WTC11 (cell line): ENCODE measurements around the gene KCNK17. TPM values are rescaled to one million over a fixed set of nuclear protein-coding genes. Genes with fewer than 3 reads are reported as not detected.

Experiments used
- ATAC-seq: fragments of 200-7000 bp; cut with Tn5 transposase; 2 replicates; pipeline ENCODE4 v1.10.0; 2021; ENCODE audit warnings: mild to moderate bottlenecking, moderate library complexity
- CTCF ChIA-PET: fragments of 300-600 bp; sonication (Branson Sonifier 250); formaldehyde crosslinking; loops from one replicate; lab custom pipeline; 2021; ENCODE audit warnings: antibody characterized with exemption; lab: Charles Lee
- POLR2A ChIA-PET: fragments of 350-600 bp; sonication (Branson Sonifier 250); formaldehyde crosslinking; loops from one replicate; lab custom pipeline; 2021; ENCODE audit warnings: antibody characterized with exemption; lab: Charles Lee
- DNase-seq: peaks from one replicate; pipeline ENCODE4 v3.0.0; 2021; ENCODE audit warnings: low spot score
- H3K27ac Mint-ChIP-seq: 2 replicates; pipeline ENCODE4 v1.8.0; 2021; ENCODE audit warnings: mixed read lengths
- H3K27me3 Mint-ChIP-seq: 2 replicates; pipeline ENCODE4 v1.8.0; 2021; ENCODE audit warnings: low read depth, mild to moderate bottlenecking, moderate library complexity, mixed read lengths
- H3K36me3 Mint-ChIP-seq: 2 replicates; pipeline ENCODE4 v1.8.0; 2021; ENCODE audit warnings: mixed read lengths
- H3K4me1 Mint-ChIP-seq: 2 replicates; pipeline ENCODE4 v1.8.0; 2022; ENCODE audit warnings: mixed read lengths
- H3K4me3 Mint-ChIP-seq: 2 replicates; pipeline ENCODE4 v1.8.0; 2021; ENCODE audit warnings: mild to moderate bottlenecking, moderate library complexity, mixed read lengths
- H3K9me3 Mint-ChIP-seq: 2 replicates; pipeline ENCODE4 v1.8.0; 2021; ENCODE audit warnings: mixed read lengths
- CBFB ChIP-seq: sonication (generic); formaldehyde crosslinking; IDR thresholded peaks from 2 replicates; pipeline ENCODE4 v1.8.1; 2022; ENCODE audit warnings: mild to moderate bottlenecking, low read depth, missing genetic modification reagents
- ELF4 ChIP-seq: sonication (generic); formaldehyde crosslinking; IDR thresholded peaks from 2 replicates; pipeline ENCODE4 v1.8.1; 2022; ENCODE audit warnings: low read depth, mild to moderate bottlenecking, moderate library complexity, missing genetic modification reagents
- EMX1 ChIP-seq: fragments of 250-450 bp; sonication (Bioruptor Pico); IDR thresholded peaks from 2 replicates; pipeline ENCODE4 v1.8.0; 2021; ENCODE audit warnings: mild to moderate bottlenecking
- GRHL2 ChIP-seq: fragments of 250-450 bp; sonication (Bioruptor Pico); IDR thresholded peaks from 2 replicates; pipeline ENCODE4 v1.8.0; 2022; ENCODE audit warnings: mild to moderate bottlenecking, moderate library complexity; ENCODE audit not compliant: insufficient replicate concordance, severe bottlenecking
- JAZF1 ChIP-seq: fragments of 250-450 bp; sonication (Bioruptor Pico); IDR thresholded peaks from 2 replicates; pipeline ENCODE4 v1.9.0; 2021; ENCODE audit warnings: moderate library complexity, mild to moderate bottlenecking, inconsistent platforms
- NR1H2 ChIP-seq: sonication (generic); formaldehyde crosslinking; IDR thresholded peaks from 2 replicates; pipeline ENCODE4 v1.9.0; 2021; ENCODE audit warnings: mild to moderate bottlenecking, moderate library complexity, missing genetic modification reagents
- NR2C2 ChIP-seq: sonication (generic); formaldehyde crosslinking; IDR thresholded peaks from 2 replicates; pipeline ENCODE4 v1.8.0; 2022; ENCODE audit warnings: mild to moderate bottlenecking, missing genetic modification reagents
- NR3C1 ChIP-seq: sonication (generic); formaldehyde crosslinking; conservative IDR thresholded peaks from 2 replicates; pipeline ENCODE4 v1.8.1; 2023; ENCODE audit warnings: low read depth, mild to moderate bottlenecking, missing genetic modification reagents
- SP1 ChIP-seq: sonication (generic); formaldehyde crosslinking; conservative IDR thresholded peaks from 2 replicates; pipeline ENCODE4 v1.8.1; 2022; ENCODE audit warnings: missing genetic modification reagents
- TEAD1 ChIP-seq: sonication (generic); formaldehyde crosslinking; IDR thresholded peaks from 2 replicates; pipeline ENCODE4 v1.8.0; 2022; ENCODE audit warnings: mild to moderate bottlenecking, missing genetic modification reagents
- ZNF219 ChIP-seq: sonication (generic); formaldehyde crosslinking; IDR thresholded peaks from 2 replicates; pipeline ENCODE4 v1.8.0; 2023; ENCODE audit warnings: missing genetic modification reagents, mild to moderate bottlenecking, borderline replicate concordance
- total RNA-seq: library from RNA; stranded (reverse); gene quantifications from 3 replicates; pipeline ENCODE4 v1.2.3, GENCODE V29; 2021
- TF ChIP-seq, protein P1 (sequence below): sonication (generic); formaldehyde crosslinking; IDR thresholded peaks from 2 replicates; pipeline ENCODE4 v1.8.1; 2023; ENCODE audit warnings: mild to moderate bottlenecking, missing genetic modification reagents, borderline replicate concordance
- TF ChIP-seq, protein P2 (sequence below): sonication (generic); formaldehyde crosslinking; IDR thresholded peaks from 2 replicates; pipeline ENCODE4 v1.8.1; 2022; ENCODE audit warnings: missing genetic modification reagents, borderline replicate concordance
- TF ChIP-seq, protein P3 (sequence below): sonication (generic); formaldehyde crosslinking; conservative IDR thresholded peaks from 2 replicates; pipeline ENCODE4 v1.8.1; 2023; ENCODE audit warnings: mild to moderate bottlenecking, low read depth, missing genetic modification reagents, moderate library complexity
- TF ChIP-seq, protein P4 (sequence below): fragments of 250-450 bp; sonication (Bioruptor Pico); IDR thresholded peaks from 2 replicates; pipeline ENCODE4 v1.9.0; 2021; ENCODE audit warnings: mild to moderate bottlenecking
- TF ChIP-seq, protein P5 (sequence below): fragments of 250-450 bp; sonication (Bioruptor Pico); IDR thresholded peaks from 2 replicates; pipeline ENCODE4 v1.9.0; 2021; ENCODE audit warnings: moderate library complexity, mild to moderate bottlenecking, inconsistent platforms, borderline replicate concordance
- TF ChIP-seq, protein P6 (sequence below): sonication (generic); formaldehyde crosslinking; IDR thresholded peaks from 2 replicates; pipeline ENCODE4 v1.8.1; 2023; ENCODE audit warnings: mild to moderate bottlenecking, missing genetic modification reagents, moderate library complexity
- TF ChIP-seq, protein P7 (sequence below): fragments of 250-450 bp; sonication (Bioruptor Pico); IDR thresholded peaks from 2 replicates; pipeline ENCODE4 v1.8.0; 2021; ENCODE audit warnings: mild to moderate bottlenecking

The KCNK17 gene
- total RNA-seq, 1 experiment from 2014 or later, result 2.1 TPM

DNA sequence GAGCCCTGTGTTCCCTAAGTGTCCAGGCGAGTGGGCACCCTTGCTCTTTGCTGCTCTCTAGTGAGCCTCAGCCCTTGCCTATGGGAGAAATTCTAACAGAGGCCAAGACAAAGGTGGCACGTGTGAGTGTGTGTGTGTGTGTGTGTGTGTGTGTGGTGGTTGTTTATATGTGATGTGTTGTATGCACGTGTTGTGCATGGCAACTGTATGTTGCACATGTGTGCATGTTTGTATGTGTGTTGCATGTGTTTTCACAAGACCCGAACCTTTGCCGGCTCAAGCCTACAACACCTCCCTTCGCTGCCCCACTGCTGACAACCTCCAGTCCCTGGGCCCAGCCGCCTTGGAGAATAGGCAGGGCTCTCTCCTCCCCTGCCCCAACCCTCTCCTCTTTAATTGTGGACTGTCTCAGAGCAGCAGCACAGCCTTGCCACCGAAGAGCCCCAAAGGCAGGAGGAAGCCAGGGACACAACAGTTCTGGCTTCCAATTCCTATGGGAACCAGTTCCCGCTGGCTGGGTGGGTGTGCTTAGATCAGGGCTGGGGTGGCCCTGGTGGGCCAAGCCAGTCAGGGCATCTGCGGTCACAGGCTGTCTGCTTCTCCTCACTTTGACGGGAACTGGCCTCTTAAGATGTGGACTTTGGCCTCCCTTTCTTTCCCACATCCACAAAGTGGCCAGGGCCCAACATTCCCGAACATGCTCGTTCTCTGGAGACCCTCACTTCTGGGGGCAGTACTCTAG is 5.6 kb upstream of the KCNK17 start (continued):
- TF ChIP-seq, protein P1, sequence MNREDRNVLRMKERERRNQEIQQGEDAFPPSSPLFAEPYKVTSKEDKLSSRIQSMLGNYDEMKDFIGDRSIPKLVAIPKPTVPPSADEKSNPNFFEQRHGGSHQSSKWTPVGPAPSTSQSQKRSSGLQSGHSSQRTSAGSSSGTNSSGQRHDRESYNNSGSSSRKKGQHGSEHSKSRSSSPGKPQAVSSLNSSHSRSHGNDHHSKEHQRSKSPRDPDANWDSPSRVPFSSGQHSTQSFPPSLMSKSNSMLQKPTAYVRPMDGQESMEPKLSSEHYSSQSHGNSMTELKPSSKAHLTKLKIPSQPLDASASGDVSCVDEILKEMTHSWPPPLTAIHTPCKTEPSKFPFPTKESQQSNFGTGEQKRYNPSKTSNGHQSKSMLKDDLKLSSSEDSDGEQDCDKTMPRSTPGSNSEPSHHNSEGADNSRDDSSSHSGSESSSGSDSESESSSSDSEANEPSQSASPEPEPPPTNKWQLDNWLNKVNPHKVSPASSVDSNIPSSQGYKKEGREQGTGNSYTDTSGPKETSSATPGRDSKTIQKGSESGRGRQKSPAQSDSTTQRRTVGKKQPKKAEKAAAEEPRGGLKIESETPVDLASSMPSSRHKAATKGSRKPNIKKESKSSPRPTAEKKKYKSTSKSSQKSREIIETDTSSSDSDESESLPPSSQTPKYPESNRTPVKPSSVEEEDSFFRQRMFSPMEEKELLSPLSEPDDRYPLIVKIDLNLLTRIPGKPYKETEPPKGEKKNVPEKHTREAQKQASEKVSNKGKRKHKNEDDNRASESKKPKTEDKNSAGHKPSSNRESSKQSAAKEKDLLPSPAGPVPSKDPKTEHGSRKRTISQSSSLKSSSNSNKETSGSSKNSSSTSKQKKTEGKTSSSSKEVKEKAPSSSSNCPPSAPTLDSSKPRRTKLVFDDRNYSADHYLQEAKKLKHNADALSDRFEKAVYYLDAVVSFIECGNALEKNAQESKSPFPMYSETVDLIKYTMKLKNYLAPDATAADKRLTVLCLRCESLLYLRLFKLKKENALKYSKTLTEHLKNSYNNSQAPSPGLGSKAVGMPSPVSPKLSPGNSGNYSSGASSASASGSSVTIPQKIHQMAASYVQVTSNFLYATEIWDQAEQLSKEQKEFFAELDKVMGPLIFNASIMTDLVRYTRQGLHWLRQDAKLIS, result no peak
- TF ChIP-seq, protein P2, sequence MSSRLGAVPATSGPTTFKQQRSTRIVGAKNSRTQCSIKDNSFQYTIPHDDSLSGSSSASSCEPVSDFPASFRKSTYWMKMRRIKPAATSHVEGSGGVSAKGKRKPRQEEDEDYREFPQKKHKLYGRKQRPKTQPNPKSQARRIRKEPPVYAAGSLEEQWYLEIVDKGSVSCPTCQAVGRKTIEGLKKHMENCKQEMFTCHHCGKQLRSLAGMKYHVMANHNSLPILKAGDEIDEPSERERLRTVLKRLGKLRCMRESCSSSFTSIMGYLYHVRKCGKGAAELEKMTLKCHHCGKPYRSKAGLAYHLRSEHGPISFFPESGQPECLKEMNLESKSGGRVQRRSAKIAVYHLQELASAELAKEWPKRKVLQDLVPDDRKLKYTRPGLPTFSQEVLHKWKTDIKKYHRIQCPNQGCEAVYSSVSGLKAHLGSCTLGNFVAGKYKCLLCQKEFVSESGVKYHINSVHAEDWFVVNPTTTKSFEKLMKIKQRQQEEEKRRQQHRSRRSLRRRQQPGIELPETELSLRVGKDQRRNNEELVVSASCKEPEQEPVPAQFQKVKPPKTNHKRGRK, result no peak
- TF ChIP-seq, protein P3, sequence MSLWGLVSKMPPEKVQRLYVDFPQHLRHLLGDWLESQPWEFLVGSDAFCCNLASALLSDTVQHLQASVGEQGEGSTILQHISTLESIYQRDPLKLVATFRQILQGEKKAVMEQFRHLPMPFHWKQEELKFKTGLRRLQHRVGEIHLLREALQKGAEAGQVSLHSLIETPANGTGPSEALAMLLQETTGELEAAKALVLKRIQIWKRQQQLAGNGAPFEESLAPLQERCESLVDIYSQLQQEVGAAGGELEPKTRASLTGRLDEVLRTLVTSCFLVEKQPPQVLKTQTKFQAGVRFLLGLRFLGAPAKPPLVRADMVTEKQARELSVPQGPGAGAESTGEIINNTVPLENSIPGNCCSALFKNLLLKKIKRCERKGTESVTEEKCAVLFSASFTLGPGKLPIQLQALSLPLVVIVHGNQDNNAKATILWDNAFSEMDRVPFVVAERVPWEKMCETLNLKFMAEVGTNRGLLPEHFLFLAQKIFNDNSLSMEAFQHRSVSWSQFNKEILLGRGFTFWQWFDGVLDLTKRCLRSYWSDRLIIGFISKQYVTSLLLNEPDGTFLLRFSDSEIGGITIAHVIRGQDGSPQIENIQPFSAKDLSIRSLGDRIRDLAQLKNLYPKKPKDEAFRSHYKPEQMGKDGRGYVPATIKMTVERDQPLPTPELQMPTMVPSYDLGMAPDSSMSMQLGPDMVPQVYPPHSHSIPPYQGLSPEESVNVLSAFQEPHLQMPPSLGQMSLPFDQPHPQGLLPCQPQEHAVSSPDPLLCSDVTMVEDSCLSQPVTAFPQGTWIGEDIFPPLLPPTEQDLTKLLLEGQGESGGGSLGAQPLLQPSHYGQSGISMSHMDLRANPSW (CRISPR knock-in tag), result no peak
- TF ChIP-seq TEAD1, result no peak
- no peak for TF ChIP-seq SP1
- no peak for TF ChIP-seq ZNF219 (CRISPR knock-in tag)

DNA sequence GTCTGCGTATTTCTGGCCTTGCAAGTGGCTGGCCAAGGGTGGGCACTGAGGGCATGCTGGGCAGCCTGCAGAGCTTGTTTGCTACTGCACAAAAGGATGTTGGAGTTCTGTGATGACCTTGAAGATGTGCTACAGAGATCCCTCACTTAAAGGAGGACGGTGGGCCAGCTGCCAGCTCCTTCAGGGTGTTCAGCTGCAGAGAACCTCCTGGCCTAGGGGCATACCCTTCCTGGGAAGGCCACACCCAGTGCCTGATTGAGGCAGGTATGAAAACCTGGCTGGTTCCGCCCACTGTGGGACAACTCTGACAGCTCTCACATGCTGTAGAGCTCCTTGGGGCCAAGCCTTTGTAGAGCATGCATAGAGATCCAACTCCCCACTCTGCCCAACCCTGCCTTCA is 3.0 kb upstream of the KCNK17 start:
- Mint-ChIP-seq H3K36me3 (no peaks in the 10 kb centered on the region), H3K9me3 (peaks cover 7% of the 10 kb centered on the region), H3K4me1 (peaks cover 2% of the 10 kb centered on the region; the same call in 1 of the 2 replicates), H3K27me3 (peaks cover 66% of the 10 kb centered on the region), H3K4me3 (no peak overlapping the region), H3K27ac (no peak overlapping the region)
- ChIA-PET POLR2A (no interaction called here), CTCF (interaction anchor here (2.2 kb wide), 1 partner anchor 15 kb away, joined by 8 read pairs; no protein-coding TSS in a partner anchor)
- ATAC-seq, result no peak
- DNase-seq, result no peak
- TF ChIP-seq EMX1 (no peak), NR3C1 (CRISPR knock-in tag) (no peak), JAZF1 (CRISPR knock-in tag) (no peak), NR1H2 (no peak), NR2C2 (CRISPR knock-in tag) (no peak), GRHL2 (no peak), CBFB (CRISPR knock-in tag) (no peak), ELF4 (no peak)
- TF ChIP-seq, protein P4, sequence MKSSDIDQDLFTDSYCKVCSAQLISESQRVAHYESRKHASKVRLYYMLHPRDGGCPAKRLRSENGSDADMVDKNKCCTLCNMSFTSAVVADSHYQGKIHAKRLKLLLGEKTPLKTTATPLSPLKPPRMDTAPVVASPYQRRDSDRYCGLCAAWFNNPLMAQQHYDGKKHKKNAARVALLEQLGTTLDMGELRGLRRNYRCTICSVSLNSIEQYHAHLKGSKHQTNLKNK (CRISPR knock-in tag), result no peak
- TF ChIP-seq, protein P1, result no peak
- TF ChIP-seq, protein P5, sequence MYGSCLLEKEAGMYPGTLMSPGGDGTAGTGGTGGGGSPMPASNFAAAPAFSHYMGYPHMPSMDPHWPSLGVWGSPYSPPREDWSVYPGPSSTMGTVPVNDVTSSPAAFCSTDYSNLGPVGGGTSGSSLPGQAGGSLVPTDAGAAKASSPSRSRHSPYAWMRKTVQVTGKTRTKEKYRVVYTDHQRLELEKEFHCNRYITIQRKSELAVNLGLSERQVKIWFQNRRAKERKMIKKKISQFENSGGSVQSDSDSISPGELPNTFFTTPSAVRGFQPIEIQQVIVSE (CRISPR knock-in tag), result no peak
- TF ChIP-seq, protein P6, sequence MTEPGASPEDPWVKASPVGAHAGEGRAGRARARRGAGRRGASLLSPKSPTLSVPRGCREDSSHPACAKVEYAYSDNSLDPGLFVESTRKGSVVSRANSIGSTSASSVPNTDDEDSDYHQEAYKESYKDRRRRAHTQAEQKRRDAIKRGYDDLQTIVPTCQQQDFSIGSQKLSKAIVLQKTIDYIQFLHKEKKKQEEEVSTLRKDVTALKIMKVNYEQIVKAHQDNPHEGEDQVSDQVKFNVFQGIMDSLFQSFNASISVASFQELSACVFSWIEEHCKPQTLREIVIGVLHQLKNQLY, result no peak
- TF ChIP-seq, protein P7, sequence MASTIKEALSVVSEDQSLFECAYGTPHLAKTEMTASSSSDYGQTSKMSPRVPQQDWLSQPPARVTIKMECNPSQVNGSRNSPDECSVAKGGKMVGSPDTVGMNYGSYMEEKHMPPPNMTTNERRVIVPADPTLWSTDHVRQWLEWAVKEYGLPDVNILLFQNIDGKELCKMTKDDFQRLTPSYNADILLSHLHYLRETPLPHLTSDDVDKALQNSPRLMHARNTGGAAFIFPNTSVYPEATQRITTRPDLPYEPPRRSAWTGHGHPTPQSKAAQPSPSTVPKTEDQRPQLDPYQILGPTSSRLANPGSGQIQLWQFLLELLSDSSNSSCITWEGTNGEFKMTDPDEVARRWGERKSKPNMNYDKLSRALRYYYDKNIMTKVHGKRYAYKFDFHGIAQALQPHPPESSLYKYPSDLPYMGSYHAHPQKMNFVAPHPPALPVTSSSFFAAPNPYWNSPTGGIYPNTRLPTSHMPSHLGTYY, result no peak
